Iris pigment epithelial cell (primary cell): ENCODE data around the gene PRKCB.
"Not testable (repeated sequence)": the region's sequence is repeated elsewhere in the genome, so short reads cannot be mapped to it uniquely, and the experiment has no call there.

Source experiments
- DNase-seq: peaks from one replicate; pipeline ENCODE4 v3.0.0-alpha.2; 2011; ENCODE audit warnings: low read depth

Gene PRKCB

GRCh38 chr16:24135624-24136565 lies 300.1 kb downstream of the PRKCB start:
- no peak for DNase-seq

- DNase-seq: no peak
Measured at GRCh38 chr16:24138024-24138423, 302.2 kb downstream of the PRKCB start.

- DNase-seq: no peak
Measured at GRCh38 chr16:24138575-24138974, 302.8 kb downstream of the PRKCB start.

GRCh38 chr16:24139282-24139681 lies 303.5 kb downstream of the PRKCB start:
- no peak for DNase-seq

GRCh38 chr16:24140730-24141129 lies 304.9 kb downstream of the PRKCB start:
- DNase-seq: no peak

GRCh38 chr16:24141466-24141865 lies 305.7 kb downstream of the PRKCB start:
- no peak for DNase-seq

GRCh38 chr16:24141917-24142316 lies 306.1 kb downstream of the PRKCB start:
- DNase-seq: no peak

- DNase-seq: no peak
Measured at GRCh38 chr16:24145927-24146326, 310.1 kb downstream of the PRKCB start.

- no peak for DNase-seq
Measured at GRCh38 chr16:24146518-24146917, 310.7 kb downstream of the PRKCB start.

- no peak for DNase-seq
Measured at GRCh38 chr16:24149102-24149501, 313.3 kb downstream of the PRKCB start.

GRCh38 chr16:24150282-24150681 lies 314.5 kb downstream of the PRKCB start:
- no peak for DNase-seq

GRCh38 chr16:24151482-24151939 lies 315.7 kb downstream of the PRKCB start:
- no peak for DNase-seq

GRCh38 chr16:24152048-24152447 lies 316.3 kb downstream of the PRKCB start:
- DNase-seq: not testable (repeated sequence)

GRCh38 chr16:24152826-24153225 lies 317.0 kb downstream of the PRKCB start:
- no peak for DNase-seq

- peak; percentile 1 for DNase-seq
Measured at GRCh38 chr16:24156777-24157176, 321.0 kb downstream of the PRKCB start.

GRCh38 chr16:24163935-24164334 lies 328.2 kb downstream of the PRKCB start:
- no peak for DNase-seq

GRCh38 chr16:24164416-24164815 lies 328.6 kb downstream of the PRKCB start:
- DNase-seq: no peak

- DNase-seq: no peak
Measured at GRCh38 chr16:24165273-24165672, 329.5 kb downstream of the PRKCB start.

GRCh38 chr16:24166661-24167528 lies 331.1 kb downstream of the PRKCB start:
- DNase-seq: no peak

GRCh38 chr16:24168856-24169255 lies 333.1 kb downstream of the PRKCB start:
- DNase-seq: no peak

GRCh38 chr16:24170407-24170806 lies 334.6 kb downstream of the PRKCB start:
- no peak for DNase-seq

GRCh38 chr16:24174504-24174903 lies 338.7 kb downstream of the PRKCB start:
- no peak for DNase-seq

- DNase-seq: no peak
Measured at GRCh38 chr16:24174957-24175356, 339.2 kb downstream of the PRKCB start.
